OCI-M1 (cell line): ENCODE measurements around the gene MSI2.

Source experiments
- DNase-seq: peaks from one replicate; lab custom pipeline; 2025; lab: John Stamatoyannopoulos, UW

MSI2 gene

GRCh38 chr17:57556977-57557376 is 300.7 kb downstream of the MSI2 start:
- DNase-seq = no peak

- DNase-seq = no peak
These were observed 301.1 kb downstream of the MSI2 start for GRCh38 chr17:57557416-57557815.

GRCh38 chr17:57557834-57558681 is 301.7 kb downstream of the MSI2 start:
- DNase-seq = no peak

- no peak for DNase-seq
These were observed 302.9 kb downstream of the MSI2 start for GRCh38 chr17:57559226-57559625.

GRCh38 chr17:57559634-57560318 is 303.5 kb downstream of the MSI2 start:
- no peak for DNase-seq

GRCh38 chr17:57560319-57560705 is 304.0 kb downstream of the MSI2 start:
- no peak for DNase-seq

- no peak for DNase-seq
These were observed 304.9 kb downstream of the MSI2 start for GRCh38 chr17:57561072-57561861.

- DNase-seq = no peak
These were observed 305.9 kb downstream of the MSI2 start for GRCh38 chr17:57562184-57562698.

GRCh38 chr17:57563958-57564357 is 307.6 kb downstream of the MSI2 start:
- DNase-seq = no peak

GRCh38 chr17:57565176-57565575 is 308.9 kb downstream of the MSI2 start:
- DNase-seq = no peak

GRCh38 chr17:57566721-57567120 is 310.4 kb downstream of the MSI2 start:
- DNase-seq = no peak

- DNase-seq = no peak
These were observed 310.9 kb downstream of the MSI2 start for GRCh38 chr17:57567251-57567650.

GRCh38 chr17:57568340-57568739 is 312.0 kb downstream of the MSI2 start:
- DNase-seq = no peak

- DNase-seq = no peak
These were observed 312.7 kb downstream of the MSI2 start for GRCh38 chr17:57569021-57569420.

- DNase-seq = no peak
These were observed 313.5 kb downstream of the MSI2 start for GRCh38 chr17:57569853-57570252.

GRCh38 chr17:57570724-57571344 is 314.5 kb downstream of the MSI2 start:
- DNase-seq = no peak

- no peak for DNase-seq
These were observed 315.7 kb downstream of the MSI2 start for GRCh38 chr17:57572062-57572461.

GRCh38 chr17:57572600-57572999 is 316.3 kb downstream of the MSI2 start:
- DNase-seq = no peak

GRCh38 chr17:57574040-57574513 is 317.8 kb downstream of the MSI2 start:
- DNase-seq = no peak

- no peak for DNase-seq
These were observed 320.4 kb downstream of the MSI2 start for GRCh38 chr17:57576744-57577143.

- no peak for DNase-seq
These were observed 321.7 kb downstream of the MSI2 start for GRCh38 chr17:57577751-57578607.
